HepG2 (cell line): Measurements from ENCODE around the gene TBXAS1. TPM values are rescaled to one million over a fixed set of nuclear protein-coding genes. Genes with fewer than 3 reads are reported as not detected.

ENCODE experiments used
- ATAC-seq: fragments of 200-7000 bp; cut with Tn5 transposase; 3 replicates; pipeline ENCODE4 v1.9.1; 2020; ENCODE audit warnings: mild to moderate bottlenecking, moderate library complexity
- BruUV-seq: library from RNA; stranded (reverse); fragments of 400-500 nt; replicated peaks from 2 replicates; lab custom pipeline; 2021; lab: Mats Ljungman, UMichigan
- CTCF ChIA-PET: fragments of 300-600 bp; formaldehyde crosslinking; extraction: SDS; loops from one replicate; lab custom pipeline; 2021; ENCODE audit warnings: low total read pairs, inconsistent platforms, low intra/inter-chr PET ratio; lab: Yijun Ruan, JAX
- POLR2A ChIA-PET: fragments of 350-600 bp; sonication (Branson Sonifier 250); formaldehyde crosslinking; loops from one replicate; lab custom pipeline; 2020; ENCODE audit warnings: antibody characterized with exemption, inconsistent platforms; lab: Yijun Ruan, JAX
- DNase-seq: peaks from one replicate; pipeline ENCODE4 v3.0.0-alpha.2; 2015; ENCODE audit warnings: low spot score
- FAIRE-seq: peaks from 3 replicates; lab custom pipeline; 2011; peaks lifted over from hg19 to GRCh38; lab: Jason Lieb, UNC
- H2AFZ ChIP-seq: one replicate; pipeline ENCODE4 v1.6.1; 2011; ENCODE audit warnings: low read length, inconsistent platforms
- H3K27ac ChIP-seq: fragments of 300-600 bp; 3 replicates; pipeline ENCODE4 v1.8.0; 2011; ENCODE audit warnings: mixed run types, mild to moderate bottlenecking, mixed read lengths, low read length, inconsistent platforms; ENCODE audit not compliant: insufficient read depth; ENCODE audit errors: extremely low read length
- H3K27me3 ChIP-seq, 2 experiments: fragments of 200-600 bp in 1 of 2; 2 replicates in 1 of 2; 3 replicates in 1 of 2; pipeline versions ENCODE4 v1.6.0 to v1.8.0; 2011; ENCODE audit warnings: low read length in 2 of 2, mild to moderate bottlenecking in 2 of 2, moderate library complexity in 2 of 2, inconsistent platforms in 1 of 2; ENCODE audit not compliant: insufficient read depth in 2 of 2, control insufficient read depth in 1 of 2
- H3K36me3 ChIP-seq, 2 experiments: fragments of 200-600 bp in 1 of 2; replicated peaks in 1 of 2; 2 replicates in 1 of 2; 3 replicates in 1 of 2; pipeline versions ENCODE4 v1.5.1 to v1.8.0; 2011; ENCODE audit warnings: low read length in 2 of 2, inconsistent platforms in 1 of 2; ENCODE audit not compliant: insufficient read depth in 2 of 2, control insufficient read depth in 1 of 2
- H3K4me1 ChIP-seq: 2 replicates; pipeline ENCODE4 v1.5.1; 2012; ENCODE audit warnings: low read length, inconsistent platforms; ENCODE audit not compliant: insufficient read depth
- H3K4me2 ChIP-seq: 2 replicates; pipeline ENCODE4 v1.6.0; 2011; ENCODE audit warnings: low read depth, low read length, inconsistent platforms
- H3K4me3 ChIP-seq, 3 experiments: fragments of 200-600 bp in 1 of 3; sonication (generic), shearing (Covaris generic) in 1 of 3; replicated peaks in 1 of 3; 2 replicates each; pipeline ENCODE4 v1.5.1; 2011 to 2016; ENCODE audit warnings: low read length in 3 of 3, inconsistent platforms in 2 of 3, low read depth in 2 of 3, mild to moderate bottlenecking in 2 of 3, control low read depth in 1 of 3, mixed read lengths in 1 of 3; ENCODE audit not compliant: insufficient read depth in 1 of 3
- H3K79me2 ChIP-seq: one replicate; pipeline ENCODE4 v1.6.1; 2011; ENCODE audit warnings: low read length, inconsistent platforms; ENCODE audit not compliant: insufficient read depth
- H3K9ac ChIP-seq: 2 replicates; pipeline ENCODE4 v1.6.0; 2011; ENCODE audit warnings: mild to moderate bottlenecking, low read depth, low read length, inconsistent platforms; ENCODE audit not compliant: insufficient read depth
- H3K9me3 ChIP-seq: 2 replicates; pipeline ENCODE4 v1.5.1; 2012; ENCODE audit warnings: mild to moderate bottlenecking, low read length
- H4K20me1 ChIP-seq: 2 replicates; pipeline ENCODE4 v1.6.0; 2011; ENCODE audit warnings: inconsistent platforms, mild to moderate bottlenecking, low read length, moderate library complexity; ENCODE audit not compliant: insufficient read depth
- BCL6 ChIP-seq: IDR thresholded peaks from 2 replicates; pipeline ENCODE4 v1.6.1; 2016; ENCODE audit warnings: missing genetic modification reagents, missing compliant biosample characterization
- BRCA1 ChIP-seq: sonication (generic); formaldehyde crosslinking; IDR thresholded peaks from 2 replicates; pipeline ENCODE4 v1.4.0; 2020; ENCODE audit warnings: missing genetic modification reagents
- HOXA3 ChIP-seq: sonication (generic); formaldehyde crosslinking; IDR thresholded peaks from 2 replicates; pipeline ENCODE4 v1.5.0; 2020; ENCODE audit warnings: missing genetic modification reagents
- HOXD1 ChIP-seq: sonication (generic); formaldehyde crosslinking; IDR thresholded peaks from 2 replicates; pipeline ENCODE4 v1.5.0; 2020; ENCODE audit warnings: missing genetic modification reagents
- JUN ChIP-seq: sonication (generic); formaldehyde crosslinking; IDR thresholded peaks from 2 replicates; pipeline ENCODE4 v1.4.0; 2020; ENCODE audit warnings: mild to moderate bottlenecking, missing genetic modification reagents
- MAF1 ChIP-seq: sonication (generic); formaldehyde crosslinking; IDR thresholded peaks from 2 replicates; pipeline ENCODE4 v1.5.0; 2020; ENCODE audit warnings: missing genetic modification reagents, borderline replicate concordance
- PHB2 ChIP-seq: fragments of 450-650 bp; IDR thresholded peaks from 2 replicates; pipeline ENCODE4 v1.6.1; 2018; ENCODE audit not compliant: partially characterized antibody
- SNRNP70 ChIP-seq: fragments of 200-400 bp; formaldehyde crosslinking; IDR thresholded peaks from 2 replicates; pipeline ENCODE4 v1.6.1; 2017; ENCODE audit warnings: mild to moderate bottlenecking, low read depth, low read length, moderate library complexity
- SP2 ChIP-seq: sonication (generic); formaldehyde crosslinking; IDR thresholded peaks from 2 replicates; pipeline ENCODE4 v1.5.1; 2020; ENCODE audit warnings: mild to moderate bottlenecking, missing genetic modification reagents
- ZNF30 ChIP-seq: sonication (generic); formaldehyde crosslinking; IDR thresholded peaks from 2 replicates; pipeline ENCODE4 v1.5.0; 2020; ENCODE audit warnings: mild to moderate bottlenecking, missing genetic modification reagents
- ZNF333 ChIP-seq: sonication (generic); formaldehyde crosslinking; IDR thresholded peaks from 2 replicates; pipeline ENCODE4 v1.4.0; 2020; ENCODE audit warnings: mild to moderate bottlenecking, missing genetic modification reagents, borderline replicate concordance
- ZNF549 ChIP-seq: sonication (generic); formaldehyde crosslinking; IDR thresholded peaks from 2 replicates; pipeline ENCODE4 v1.5.0; 2020; ENCODE audit warnings: missing genetic modification reagents
- ZSCAN22 ChIP-seq: sonication (generic); formaldehyde crosslinking; IDR thresholded peaks from 2 replicates; pipeline ENCODE4 v1.4.0; 2020; ENCODE audit warnings: mild to moderate bottlenecking, missing genetic modification reagents
- WGBS: methylation state at CpG from one replicate; pipeline ENCODE4 v1.1.6; 2017; ENCODE audit warnings: low lambda C conversion rate; 5-methylcytosine and 5-hydroxymethylcytosine counted together
- in situ Hi-C: cut with HindIII; loops from 2 replicates; pipeline ENCODE4 v1.10.0; 2017; ENCODE audit warnings: low pct_unique_long_range_greater_than_20kb; ENCODE audit not compliant: extremely low pct_ligation_motif_present
- intact Hi-C: fragments of 100-400 bp; cut with micrococcal nuclease; formaldehyde crosslinking; loops from one replicate; pipeline ENCODE4 v1.10.0; 2022; ENCODE audit not compliant: unreplicated experiment
- polyA plus RNA-seq, 8 experiments: library from polyadenylated mRNA; depleted of rRNA in 3 of 8; stranded (reverse) in 7 of 8; unstranded in 1 of 8; fragments of >200 nt; fragmentation: Illumina TruSeq in 4 of 8; extraction: Trizol in 4 of 8; gene quantifications; 2 replicates each; pipeline versions ENCODE4 v1.2.1 to v1.2.3, GENCODE V29; 2011 to 2016; ENCODE audit warnings: low read depth in 4 of 8, missing spikeins in 1 of 8, mixed read lengths in 1 of 8; ENCODE audit not compliant: insufficient read depth in 1 of 8
- total RNA-seq, 5 experiments: library from RNA; depleted of rRNA; stranded (reverse); fragments of >200 nt; fragmentation: Illumina TruSeq; extraction: Trizol; gene quantifications; 2 replicates each; pipeline ENCODE4 v1.2.3, GENCODE V29; 2016; ENCODE audit warnings: low read depth in 1 of 5
- TF ChIP-seq, protein P1 (sequence below): sonication (generic); formaldehyde crosslinking; conservative IDR thresholded peaks from 2 replicates; pipeline ENCODE4 v1.4.0; 2020; ENCODE audit warnings: mild to moderate bottlenecking, missing genetic modification reagents, moderate library complexity
- TF ChIP-seq, protein P2 (sequence below): IDR thresholded peaks from 2 replicates; pipeline ENCODE4 v1.6.1; 2016; ENCODE audit warnings: missing compliant biosample characterization, missing genetic modification reagents, borderline replicate concordance

Gene TBXAS1
- total and polyA plus RNA-seq, 2 of the 13 experiments (the other 11 are each of a cell fraction or from before 2014, with no cell fraction given), result 4.0 to 4.9 TPM

DNA sequence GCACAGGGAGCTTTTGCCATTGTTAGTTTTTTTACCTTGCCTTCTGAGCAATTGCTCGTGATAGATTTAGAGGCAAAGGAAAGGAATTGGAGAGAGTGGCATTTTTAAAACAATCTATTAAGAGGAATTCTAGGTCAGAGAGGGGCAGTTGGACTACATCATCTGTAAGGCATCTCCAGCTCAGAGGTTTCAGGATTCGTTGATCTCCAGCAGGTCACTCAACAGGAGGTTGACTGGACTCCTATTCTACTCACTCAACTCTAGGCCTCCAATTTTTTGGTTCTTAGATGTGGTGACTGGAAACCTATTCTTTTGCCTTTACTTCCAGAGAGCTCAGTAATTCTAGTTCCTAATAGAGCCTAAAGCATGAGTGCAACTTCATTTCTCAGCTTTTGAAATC lies 42.8 kb downstream of the TBXAS1 start:
- intact Hi-C loops (no loop called here), in situ Hi-C loops (no loop called here)
- Histone ChIP-seq H3K79me2 (no peaks in the 10 kb centered on the region), H3K27ac (no peak overlapping the region), H3K4me2 (no peak overlapping the region), H2AFZ (no peak overlapping the region), H3K9me3 (no peaks in the 10 kb centered on the region), H3K4me3 (no peak overlapping the region), H3K4me1 (no peaks in the 10 kb centered on the region; the same call in 1 of the 2 replicates), H3K9ac (no peak overlapping the region), H3K36me3 (no peaks in the 10 kb centered on the region), H4K20me1 (no peaks in the 10 kb centered on the region), H3K27me3 (no peaks in the 10 kb centered on the region)
- ChIA-PET POLR2A (no interaction called here), CTCF (no interaction called here)
- ATAC-seq (no peak), DNase-seq (no peak), FAIRE-seq (no peak)
- 18% methylated on average over 2 of the region's 2 CpGs for WGBS
- TF ChIP-seq HOXA3 (CRISPR knock-in tag) (no peak), SNRNP70 (no peak)
- TF ChIP-seq, protein P1, sequence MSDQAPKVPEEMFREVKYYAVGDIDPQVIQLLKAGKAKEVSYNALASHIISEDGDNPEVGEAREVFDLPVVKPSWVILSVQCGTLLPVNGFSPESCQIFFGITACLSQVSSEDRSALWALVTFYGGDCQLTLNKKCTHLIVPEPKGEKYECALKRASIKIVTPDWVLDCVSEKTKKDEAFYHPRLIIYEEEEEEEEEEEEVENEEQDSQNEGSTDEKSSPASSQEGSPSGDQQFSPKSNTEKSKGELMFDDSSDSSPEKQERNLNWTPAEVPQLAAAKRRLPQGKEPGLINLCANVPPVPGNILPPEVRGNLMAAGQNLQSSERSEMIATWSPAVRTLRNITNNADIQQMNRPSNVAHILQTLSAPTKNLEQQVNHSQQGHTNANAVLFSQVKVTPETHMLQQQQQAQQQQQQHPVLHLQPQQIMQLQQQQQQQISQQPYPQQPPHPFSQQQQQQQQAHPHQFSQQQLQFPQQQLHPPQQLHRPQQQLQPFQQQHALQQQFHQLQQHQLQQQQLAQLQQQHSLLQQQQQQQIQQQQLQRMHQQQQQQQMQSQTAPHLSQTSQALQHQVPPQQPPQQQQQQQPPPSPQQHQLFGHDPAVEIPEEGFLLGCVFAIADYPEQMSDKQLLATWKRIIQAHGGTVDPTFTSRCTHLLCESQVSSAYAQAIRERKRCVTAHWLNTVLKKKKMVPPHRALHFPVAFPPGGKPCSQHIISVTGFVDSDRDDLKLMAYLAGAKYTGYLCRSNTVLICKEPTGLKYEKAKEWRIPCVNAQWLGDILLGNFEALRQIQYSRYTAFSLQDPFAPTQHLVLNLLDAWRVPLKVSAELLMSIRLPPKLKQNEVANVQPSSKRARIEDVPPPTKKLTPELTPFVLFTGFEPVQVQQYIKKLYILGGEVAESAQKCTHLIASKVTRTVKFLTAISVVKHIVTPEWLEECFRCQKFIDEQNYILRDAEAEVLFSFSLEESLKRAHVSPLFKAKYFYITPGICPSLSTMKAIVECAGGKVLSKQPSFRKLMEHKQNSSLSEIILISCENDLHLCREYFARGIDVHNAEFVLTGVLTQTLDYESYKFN, result no peak
- BruUV-seq, result no TSS peak

DNA sequence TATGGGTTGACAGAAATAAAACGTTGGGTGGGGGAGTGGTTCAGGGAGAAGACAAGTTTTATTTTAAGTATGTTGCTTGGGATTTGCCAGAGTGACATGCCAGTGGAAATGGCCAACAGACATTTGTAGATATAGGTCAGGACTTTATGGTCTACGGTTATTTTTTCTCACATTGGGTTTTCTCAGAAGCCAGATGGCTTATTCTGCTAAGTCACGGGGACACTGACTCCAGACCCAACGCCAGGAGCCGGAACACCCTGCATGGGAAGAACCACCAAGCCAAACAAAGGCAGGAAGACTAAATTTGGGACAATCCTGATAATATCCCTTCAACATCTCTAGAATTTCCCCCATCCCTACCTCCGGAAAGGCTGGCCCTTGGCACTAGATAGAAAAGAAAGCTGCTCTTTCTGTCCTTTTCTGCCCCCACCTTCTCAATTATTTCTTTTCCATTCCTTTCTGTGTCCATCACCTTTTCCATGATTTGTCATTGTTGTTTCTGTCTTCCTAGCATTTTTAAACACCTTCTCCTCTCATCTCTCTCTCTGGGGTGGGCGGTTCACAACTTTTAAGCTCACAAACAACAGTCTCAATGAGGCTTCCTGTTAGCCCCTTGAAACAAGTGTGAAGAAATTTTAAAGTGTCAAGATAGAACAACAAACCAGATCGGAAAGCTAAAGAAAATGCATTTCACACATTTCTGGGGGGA lies 44.7 kb downstream of the TBXAS1 start:
- POLR2A ChIA-PET, result no interaction called here
- TF ChIP-seq HOXD1 (CRISPR knock-in tag), result no peak
- no peak for TF ChIP-seq ZNF333 (CRISPR knock-in tag)
- no peak for TF ChIP-seq ZSCAN22 (CRISPR knock-in tag)
- no peak for TF ChIP-seq SP2 (CRISPR knock-in tag)
- TF ChIP-seq PHB2, result no peak
- TF ChIP-seq MAF1 (CRISPR knock-in tag), result no peak
- TF ChIP-seq ZNF549 (CRISPR knock-in tag), result no peak
- TF ChIP-seq ZNF30, result no peak
- TF ChIP-seq JUN, result no peak
- TF ChIP-seq BRCA1 (CRISPR knock-in tag), result no peak
- TF ChIP-seq, protein P2, sequence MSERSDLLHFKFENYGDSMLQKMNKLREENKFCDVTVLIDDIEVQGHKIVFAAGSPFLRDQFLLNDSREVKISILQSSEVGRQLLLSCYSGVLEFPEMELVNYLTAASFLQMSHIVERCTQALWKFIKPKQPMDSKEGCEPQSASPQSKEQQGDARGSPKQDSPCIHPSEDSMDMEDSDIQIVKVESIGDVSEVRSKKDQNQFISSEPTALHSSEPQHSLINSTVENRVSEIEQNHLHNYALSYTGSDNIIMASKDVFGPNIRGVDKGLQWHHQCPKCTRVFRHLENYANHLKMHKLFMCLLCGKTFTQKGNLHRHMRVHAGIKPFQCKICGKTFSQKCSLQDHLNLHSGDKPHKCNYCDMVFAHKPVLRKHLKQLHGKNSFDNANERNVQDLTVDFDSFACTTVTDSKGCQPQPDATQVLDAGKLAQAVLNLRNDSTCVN, result no peak
- no peak for TF ChIP-seq BCL6 (CRISPR knock-in tag)

More for the DNA sequence above, 44.7 kb downstream of the TBXAS1 start:
- no peak overlapping the region for H3K9ac ChIP-seq
- no peaks in the 10 kb centered on the region; the same call in 1 of the 2 replicates for H3K4me1 ChIP-seq
- H3K4me2 ChIP-seq, result no peak overlapping the region
- in situ Hi-C loops (no loop called here), intact Hi-C loops (no loop called here)
- H3K79me2 ChIP-seq, result no peaks in the 10 kb centered on the region
- no peak overlapping the region for H2AFZ ChIP-seq
- H3K27ac ChIP-seq, result no peak overlapping the region
- DNase-seq, result no peak
- H4K20me1 ChIP-seq, result no peaks in the 10 kb centered on the region
- 83% methylated on average over 8 of the region's 8 CpGs for WGBS
- H3K4me3 ChIP-seq, result no peak overlapping the region
- CTCF ChIA-PET, result no interaction called here
- BruUV-seq, result no TSS peak
- FAIRE-seq, result no peak
- no peaks in the 10 kb centered on the region for H3K36me3 ChIP-seq
- no peaks in the 10 kb centered on the region for H3K9me3 ChIP-seq
- ATAC-seq, result no peak
- no peaks in the 10 kb centered on the region for H3K27me3 ChIP-seq
